Central memory CD4-positive, alpha-beta T cell (primary cell): ENCODE measurements around the gene TPRN.

Experiments used
- DNase-seq: peaks from one replicate; pipeline ENCODE4 v3.0.0; 2022

TPRN gene

GRCh38 chr9:137159105-137160053 is 41.2 kb downstream of the TPRN start:
- no peak for DNase-seq

GRCh38 chr9:137158625-137159024 is 41.9 kb downstream of the TPRN start:
- no peak for DNase-seq

DNA sequence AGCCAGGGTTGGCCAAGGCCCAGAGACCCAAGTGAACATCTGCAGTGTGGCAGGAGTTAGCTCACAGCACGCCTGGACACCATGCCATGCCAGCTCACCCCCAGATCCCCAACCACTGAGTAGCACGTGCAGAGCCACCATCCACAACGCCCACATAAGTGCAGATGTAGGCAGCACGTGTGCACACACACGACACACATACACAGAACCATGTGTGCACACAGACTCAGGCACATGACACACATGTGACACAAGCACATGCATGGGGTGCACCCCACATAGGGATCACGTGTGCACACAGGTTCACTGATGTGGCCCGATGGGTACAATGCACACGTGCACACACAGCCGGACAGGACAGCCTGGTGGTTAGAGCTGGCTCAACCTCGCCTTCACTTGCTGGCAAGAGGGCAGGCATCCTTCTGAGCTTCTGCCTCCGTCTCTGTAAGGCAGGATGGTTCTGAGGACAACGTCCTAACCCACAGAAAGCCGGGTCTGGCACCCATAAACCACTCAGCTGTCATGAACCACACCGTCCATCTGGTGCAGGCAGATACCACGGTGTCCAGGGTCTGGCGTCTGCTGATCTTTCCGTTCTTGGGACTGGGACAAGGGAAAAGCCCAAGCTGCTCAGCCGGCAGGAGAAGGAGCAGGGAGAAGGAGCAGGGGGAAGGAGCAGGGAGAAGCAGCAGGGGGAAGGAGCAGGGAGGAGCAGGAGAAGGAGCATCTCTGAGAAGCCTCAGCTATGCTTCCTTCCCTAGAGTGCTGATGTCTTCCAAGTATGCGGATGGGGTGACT is 42.7 kb downstream of the TPRN start:
- no peak for DNase-seq

DNA sequence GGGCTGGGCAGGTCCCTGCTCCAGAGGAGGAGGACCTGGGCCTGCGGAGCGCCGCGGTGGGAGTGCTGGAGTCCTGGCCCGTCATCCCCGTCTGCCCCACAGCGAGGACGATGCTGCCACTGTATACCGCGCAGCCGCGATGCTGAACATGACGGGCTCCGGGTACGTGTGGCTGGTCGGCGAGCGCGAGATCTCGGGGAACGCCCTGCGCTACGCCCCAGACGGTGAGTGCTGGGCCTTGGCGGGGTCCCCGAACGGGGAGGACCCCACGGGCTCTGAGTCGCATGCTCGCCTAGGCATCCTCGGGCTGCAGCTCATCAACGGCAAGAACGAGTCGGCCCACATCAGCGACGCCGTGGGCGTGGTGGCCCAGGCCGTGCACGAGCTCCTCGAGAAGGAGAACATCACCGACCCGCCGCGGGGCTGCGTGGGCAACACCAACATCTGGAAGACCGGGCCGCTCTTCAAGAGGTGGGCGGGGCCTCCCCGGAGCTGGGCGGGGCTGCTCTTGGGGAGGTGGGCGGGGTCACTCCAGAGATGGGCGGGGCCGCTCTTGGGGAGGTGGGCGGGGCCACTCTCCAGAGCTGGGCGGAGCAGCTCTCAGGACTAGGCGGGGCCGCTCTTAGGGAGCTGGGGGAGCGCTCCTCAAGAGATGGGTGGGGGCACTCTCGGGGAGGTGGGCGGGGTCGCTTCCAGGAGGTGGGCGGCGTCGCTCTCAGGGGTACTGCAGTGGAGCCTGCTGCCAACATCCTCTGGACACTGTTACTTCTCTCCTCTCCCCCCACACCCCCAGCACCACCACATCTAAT is 43.8 kb downstream of the TPRN start:
- DNase-seq: peak; percentile 37

DNA sequence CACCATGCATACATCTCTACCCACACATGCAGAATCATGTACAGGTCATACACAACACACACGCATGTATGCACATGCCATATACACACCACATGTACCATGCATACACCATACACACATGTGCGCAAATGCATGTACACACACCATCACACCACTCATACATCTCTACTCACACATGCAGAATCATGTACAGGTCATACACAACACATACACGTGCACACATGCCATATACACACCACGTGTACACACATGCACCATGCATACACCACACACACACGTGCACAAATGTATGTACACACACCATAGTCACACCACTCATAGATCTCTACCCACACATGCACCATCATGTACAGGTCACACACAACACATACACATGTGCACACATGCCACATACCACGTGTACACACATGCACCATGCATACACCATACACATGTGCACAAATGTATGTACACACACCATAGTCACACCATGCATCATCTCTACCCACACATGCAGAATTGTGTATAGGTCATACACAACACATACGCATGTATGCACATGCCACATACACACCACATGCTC is 47.6 kb downstream of the TPRN start:
- no peak for DNase-seq

DNA sequence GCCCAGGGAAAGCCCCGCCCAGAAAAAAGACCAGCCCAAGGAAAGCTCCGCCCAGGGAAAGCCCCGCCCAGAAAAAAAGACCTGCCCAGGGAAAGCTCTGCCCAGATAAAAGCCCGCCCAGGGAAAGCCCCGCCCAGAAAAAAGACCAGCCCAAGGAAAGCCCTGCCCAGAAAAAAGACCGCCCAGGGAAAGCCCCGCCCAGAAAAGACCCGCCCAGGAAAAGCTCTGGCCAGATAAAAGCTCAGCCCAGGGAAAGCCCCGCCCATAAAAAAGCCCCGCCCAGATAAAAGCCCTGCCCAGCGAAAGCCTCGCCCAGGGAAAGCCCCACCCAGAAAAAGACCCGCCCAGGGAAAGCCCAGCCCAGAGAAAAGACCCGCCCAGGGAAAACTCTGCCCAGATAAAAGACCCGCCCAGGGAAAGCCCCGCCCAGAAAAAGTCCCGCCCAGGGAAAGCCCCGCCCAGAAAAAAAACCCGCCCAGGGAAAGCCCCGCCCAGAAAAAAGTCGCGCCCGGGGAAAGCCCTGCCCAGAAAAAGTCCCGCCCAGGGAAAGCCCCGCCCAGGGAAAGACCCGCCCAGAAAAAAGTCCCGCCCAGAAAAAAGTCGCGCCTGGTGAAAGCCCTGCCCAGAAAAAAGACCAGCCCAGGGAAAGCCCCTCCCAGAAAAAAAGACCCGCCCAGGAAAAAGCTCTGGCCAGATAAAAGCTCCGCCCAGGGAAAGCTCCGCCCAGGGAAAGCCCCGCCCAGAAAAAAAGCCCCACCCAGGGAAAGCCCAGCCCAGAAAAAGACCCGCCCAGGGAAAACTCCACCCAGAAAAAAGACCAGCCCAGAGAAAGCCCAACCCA is 49.7 kb downstream of the TPRN start:
- no peak for DNase-seq

DNA sequence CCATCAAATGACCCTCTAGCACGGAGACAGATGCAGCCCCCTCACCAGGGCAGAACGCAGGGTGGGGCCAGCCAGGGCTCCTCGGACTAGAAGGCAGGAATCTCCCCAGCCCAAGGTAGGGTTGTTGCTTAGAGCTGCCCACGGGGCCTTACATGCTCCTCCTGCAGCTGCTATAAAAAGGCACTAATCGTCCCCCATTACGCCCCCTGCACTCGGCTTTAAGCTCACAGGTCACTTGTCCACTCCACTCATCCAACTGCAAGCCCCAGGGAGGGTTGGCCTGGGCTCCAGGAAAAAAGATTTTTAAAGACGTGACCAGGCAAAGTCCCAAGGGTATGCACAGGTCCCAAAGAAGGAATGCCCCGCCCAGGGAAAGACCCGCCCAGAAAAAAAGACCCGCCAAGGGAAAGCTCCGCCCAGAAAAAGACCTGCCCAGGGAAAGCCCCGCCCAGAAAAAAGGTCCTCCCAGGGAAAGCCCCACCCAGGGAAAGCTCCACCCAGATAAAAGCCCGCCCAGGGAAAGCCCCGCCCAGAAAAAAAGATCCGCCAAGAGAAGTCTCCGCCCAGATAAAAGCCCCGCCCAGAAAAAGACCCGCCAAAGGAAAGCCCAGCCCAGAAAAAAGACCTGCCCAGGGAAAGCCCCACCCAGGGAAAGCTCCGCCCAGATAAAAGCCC is 50.5 kb downstream of the TPRN start:
- no peak for DNase-seq

DNA sequence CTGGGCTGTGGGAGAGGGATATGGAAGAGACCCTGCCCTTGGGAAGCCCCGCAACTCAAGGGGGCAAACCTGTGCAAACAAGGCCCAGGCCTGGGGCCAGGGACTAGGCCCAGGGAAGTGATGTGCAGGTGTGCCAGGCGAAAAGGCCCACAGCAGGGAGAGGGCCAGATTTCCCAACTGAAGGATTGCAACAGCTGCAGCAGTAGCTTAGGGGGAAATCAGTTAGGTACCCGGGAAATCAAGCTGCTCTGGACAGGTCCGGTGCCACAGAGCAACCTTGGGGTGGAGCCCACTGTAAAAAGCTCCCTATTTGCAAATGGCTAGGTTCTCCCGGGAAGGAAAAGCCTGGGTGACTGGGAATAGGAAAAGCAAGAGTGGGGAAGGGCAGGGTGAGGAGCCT is 51.2 kb downstream of the TPRN start:
- DNase-seq: no peak

- no peak for DNase-seq
Observed at GRCh38 chr9:137148661-137149060, 51.9 kb downstream of the TPRN start.

DNA sequence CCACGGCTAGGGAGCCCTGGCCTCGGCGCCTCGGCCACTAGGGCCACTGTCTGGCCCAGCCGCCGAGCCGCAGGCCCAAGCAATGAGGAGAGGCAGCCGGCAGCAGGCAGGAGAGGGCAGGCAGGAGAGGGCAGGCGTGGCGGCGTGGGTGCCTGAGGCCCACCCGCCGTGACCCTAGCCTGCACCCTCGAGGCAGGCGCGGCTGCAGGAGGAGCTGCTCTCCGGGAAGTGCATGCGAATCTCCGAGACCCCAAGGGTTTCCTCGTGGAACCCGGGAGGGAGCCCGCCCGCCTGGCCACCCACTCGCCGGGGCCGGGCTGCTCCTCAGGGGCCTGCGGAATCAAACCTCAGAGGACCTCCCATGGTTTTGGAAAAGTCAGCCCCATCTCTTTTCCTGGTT is 52.3 kb downstream of the TPRN start:
- no peak for DNase-seq

DNA sequence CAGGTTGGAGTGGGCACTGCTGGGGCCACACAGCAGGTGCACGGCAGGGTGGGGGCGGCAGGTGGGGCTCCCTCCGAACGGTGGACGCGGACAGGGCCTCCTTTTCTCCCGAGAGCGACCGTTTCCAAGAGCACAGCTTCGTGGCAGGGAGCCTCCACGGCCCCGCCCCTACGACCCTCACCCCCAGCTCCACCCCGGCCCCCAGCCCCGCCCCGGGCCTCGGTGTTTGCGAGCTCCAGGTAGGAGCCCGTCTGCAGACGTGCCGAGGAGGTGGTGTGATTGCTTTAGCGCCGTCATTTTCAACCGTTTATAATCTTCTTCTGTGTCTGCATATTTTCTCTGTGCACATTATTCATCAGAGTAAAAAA is 52.8 kb downstream of the TPRN start:
- no peak for DNase-seq

DNA sequence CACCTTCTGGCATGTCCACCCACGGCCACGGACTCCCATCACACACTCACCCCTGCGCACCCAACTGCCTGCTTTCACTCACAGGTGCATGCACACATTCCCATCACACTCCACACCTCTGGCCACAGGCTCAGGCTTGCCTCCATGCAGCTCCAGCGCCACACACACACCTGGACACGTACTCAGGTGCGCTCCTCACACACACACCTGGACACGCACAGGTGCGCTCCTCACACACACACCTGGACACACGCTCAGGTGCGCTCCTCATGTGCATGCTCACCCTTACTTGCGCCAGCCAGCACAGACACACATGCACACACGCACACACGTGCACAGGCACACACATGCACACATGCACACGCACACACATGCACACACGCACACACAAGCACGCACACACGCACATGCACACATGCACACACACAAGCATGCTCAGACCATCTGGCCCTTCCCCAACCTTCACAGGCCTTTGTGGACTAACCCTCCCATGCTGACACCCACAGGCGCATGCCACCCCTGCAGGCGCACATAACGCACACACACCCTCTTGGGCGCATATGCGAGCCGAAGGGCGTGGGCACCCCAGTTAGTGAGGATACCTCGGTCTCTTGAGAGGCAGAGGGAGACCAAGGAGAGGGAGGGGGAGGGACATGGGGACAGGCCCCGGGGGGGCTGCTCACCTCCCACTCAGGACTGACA is 53.3 kb downstream of the TPRN start:
- no peak for DNase-seq

DNA sequence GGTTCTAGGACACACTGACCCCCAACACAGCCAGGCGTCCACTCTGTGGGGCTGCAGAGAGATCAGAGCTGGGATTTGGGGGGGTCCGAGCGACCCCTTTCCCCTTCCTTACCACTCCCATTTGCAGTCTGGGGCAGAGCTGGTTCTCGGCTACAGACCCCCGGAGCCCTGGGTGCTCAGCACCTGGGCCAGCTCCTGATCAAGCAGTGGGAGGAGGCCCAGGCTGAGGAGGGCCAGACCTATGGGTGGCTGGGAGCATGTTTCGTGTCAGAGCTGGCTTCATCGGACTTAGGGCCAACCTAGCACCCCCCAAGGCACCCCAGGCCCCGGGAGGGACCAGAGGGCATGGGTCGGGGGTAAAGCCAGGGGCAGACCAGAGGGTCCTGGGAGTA is 54.0 kb downstream of the TPRN start:
- no peak for DNase-seq

DNA sequence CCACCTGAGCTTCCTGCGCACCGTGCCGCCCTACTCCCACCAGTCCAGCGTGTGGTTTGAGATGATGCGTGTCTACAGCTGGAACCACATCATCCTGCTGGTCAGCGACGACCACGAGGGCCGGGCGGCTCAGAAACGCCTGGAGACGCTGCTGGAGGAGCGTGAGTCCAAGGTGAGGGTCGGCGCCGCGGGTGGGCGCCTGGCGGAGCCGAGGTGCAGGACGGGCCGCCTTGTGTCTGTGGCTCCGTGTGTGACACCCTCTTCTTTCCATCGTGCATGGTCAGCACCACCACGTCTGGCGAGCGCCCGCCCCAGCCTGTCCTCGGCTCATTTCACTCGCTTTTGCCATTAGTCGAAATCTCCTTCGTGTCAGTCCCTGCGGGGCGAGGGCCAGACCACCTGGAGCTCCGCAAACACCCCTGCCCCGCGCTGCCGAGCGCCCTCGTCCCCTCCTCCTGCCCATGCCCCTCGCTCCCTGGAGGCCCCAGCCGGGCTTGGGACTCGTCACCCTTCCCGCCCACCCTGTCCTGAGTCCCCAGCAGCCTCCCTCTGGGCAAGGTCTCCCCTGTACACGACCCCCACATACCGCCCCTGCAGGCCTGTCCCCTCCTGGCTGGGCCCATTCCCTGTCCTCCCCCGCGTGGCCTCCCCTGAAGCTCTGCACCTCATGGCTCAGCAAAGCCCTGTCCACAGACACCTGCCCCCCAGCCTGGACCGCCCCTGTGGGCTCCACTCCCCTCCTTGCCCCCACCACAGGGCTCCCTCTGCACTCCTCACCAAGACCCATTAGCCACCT is 54.6 kb downstream of the TPRN start:
- no peak for DNase-seq

- DNase-seq: no peak
Observed at GRCh38 chr9:137143459-137143858, 57.1 kb downstream of the TPRN start.

GRCh38 chr9:137141976-137142936 is 58.3 kb downstream of the TPRN start:
- DNase-seq: no peak
